Measurements from ENCODE around the gene NFIA. TPM values are rescaled to one million over a fixed set of nuclear protein-coding genes. Genes with fewer than 3 reads are reported as not detected.

Gene NFIA
- total RNA-seq, 1 experiment from 2014 or later, result 12.7 TPM

DNA sequence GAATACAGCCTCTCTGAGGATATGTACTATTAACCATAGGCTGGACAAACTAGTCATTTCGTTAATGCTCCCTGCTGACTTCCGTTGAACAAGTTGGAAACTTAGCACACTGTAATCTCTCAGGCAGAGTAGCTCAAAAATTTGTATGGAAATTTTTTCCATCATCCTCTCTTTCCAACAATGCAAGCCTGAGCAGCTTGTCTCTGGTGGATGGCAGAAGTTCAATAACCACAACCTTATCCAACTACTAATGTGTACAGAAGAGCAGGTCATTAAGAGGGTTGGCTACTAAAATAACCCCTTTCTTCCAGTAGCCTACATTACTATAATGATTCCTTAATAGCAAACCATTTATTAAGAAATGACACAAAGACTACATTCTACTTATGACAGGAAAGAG lies 262.3 kb downstream of the NFIA start:
- Histone ChIP-seq H3K4me1 (ENCODE audit: insufficient read depth, low read length) (0 out of 2 replicates have a peak, but pooled peaks cover 1% of the 10 kb centered on the region), H3K36me3 (ENCODE audit: low read depth, low read length) (0 out of 2 replicates have a peak, but pooled peaks cover 2% of the 10 kb centered on the region), H3K4me3 (ENCODE audit: low read length) (no peak overlapping the region), H3K9me3 (ENCODE audit: low read length) (no peaks in the 10 kb centered on the region), H3K79me2 (ENCODE audit: low read length) (no peaks in the 10 kb centered on the region), H3F3A (ENCODE audit: low read length, unreplicated experiment) (no peaks in the 10 kb centered on the region), H3K4me2 (ENCODE audit: low read length) (no peak overlapping the region), H4K20me1 (ENCODE audit: low read length) (no peaks in the 10 kb centered on the region), H3K27ac (ENCODE audit: low read length) (no peak overlapping the region), H3K27me3 (ENCODE audit: low read length) (no peaks in the 10 kb centered on the region), H3K9me2 (replicated peaks; ENCODE audit: low read length) (no peaks in the 10 kb centered on the region), H2AFZ (ENCODE audit: low read length) (no peak overlapping the region), H3K9ac (ENCODE audit: low read length) (no peak overlapping the region)
- ChIA-PET POLR2A (ENCODE audit: unreplicated experiment) (no interaction called here), CTCF (no interaction called here)
- intact Hi-C loops (cut with micrococcal nuclease), result no loop called here
- DNase-seq (no peak), ATAC-seq (no peak)
- TF ChIP-seq, protein P1, sequence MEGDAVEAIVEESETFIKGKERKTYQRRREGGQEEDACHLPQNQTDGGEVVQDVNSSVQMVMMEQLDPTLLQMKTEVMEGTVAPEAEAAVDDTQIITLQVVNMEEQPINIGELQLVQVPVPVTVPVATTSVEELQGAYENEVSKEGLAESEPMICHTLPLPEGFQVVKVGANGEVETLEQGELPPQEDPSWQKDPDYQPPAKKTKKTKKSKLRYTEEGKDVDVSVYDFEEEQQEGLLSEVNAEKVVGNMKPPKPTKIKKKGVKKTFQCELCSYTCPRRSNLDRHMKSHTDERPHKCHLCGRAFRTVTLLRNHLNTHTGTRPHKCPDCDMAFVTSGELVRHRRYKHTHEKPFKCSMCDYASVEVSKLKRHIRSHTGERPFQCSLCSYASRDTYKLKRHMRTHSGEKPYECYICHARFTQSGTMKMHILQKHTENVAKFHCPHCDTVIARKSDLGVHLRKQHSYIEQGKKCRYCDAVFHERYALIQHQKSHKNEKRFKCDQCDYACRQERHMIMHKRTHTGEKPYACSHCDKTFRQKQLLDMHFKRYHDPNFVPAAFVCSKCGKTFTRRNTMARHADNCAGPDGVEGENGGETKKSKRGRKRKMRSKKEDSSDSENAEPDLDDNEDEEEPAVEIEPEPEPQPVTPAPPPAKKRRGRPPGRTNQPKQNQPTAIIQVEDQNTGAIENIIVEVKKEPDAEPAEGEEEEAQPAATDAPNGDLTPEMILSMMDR (conservative IDR thresholded peaks at IDR 0.05; ENCODE audit: low read depth, low read length), result no peak
- TF ChIP-seq EZH2phosphoT487 (IDR thresholded peaks at IDR 0.05; ENCODE audit: borderline replicate concordance, low read length) (no peak), EZH2 (IDR thresholded peaks at IDR 0.05; ENCODE audit: low read length, unreplicated experiment) (no peak)
- no TSS peak for BruUV-seq (replicated peaks)

DNA sequence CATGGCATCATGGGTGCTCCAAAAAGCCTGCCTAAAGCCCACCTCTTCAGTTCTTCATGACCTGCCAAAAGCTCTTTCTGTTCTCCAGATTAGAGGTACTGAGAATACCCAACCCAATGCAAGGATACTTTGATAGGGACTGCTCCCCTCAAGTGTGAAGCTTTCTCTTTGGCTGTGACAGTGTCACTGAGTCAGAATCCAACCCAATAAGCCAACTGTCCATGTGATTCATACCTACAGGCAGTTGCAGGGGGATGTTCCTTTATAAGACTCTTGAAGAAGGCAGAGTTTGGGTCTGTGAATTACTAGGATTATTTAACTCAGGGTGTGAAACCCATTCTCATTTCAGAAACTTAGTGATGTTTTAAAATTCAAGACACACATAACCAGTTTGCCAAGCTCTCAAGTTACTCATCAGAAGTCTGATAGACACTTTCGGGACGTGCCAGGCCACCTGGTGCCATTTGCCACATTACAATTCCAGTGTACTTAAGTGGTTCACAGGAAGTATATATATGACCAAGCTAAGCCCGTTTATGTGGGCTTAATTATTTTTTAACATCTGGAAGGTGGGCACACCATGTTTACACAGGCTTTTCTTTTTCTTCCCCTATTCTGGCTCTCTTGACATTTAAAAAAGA lies 265.8 kb downstream of the NFIA start:
- POLR2A ChIA-PET (ENCODE audit: unreplicated experiment), result no interaction called here
- ATAC-seq (no peak), DNase-seq (peak; percentile 14)
- no peaks in the 10 kb centered on the region for H3K27me3 ChIP-seq (ENCODE audit: low read length)
- H4K20me1 ChIP-seq (ENCODE audit: low read length), result no peaks in the 10 kb centered on the region
- BruUV-seq (replicated peaks), result no TSS peak
- intact Hi-C loops (cut with micrococcal nuclease), result no loop called here
- H3K36me3 ChIP-seq (ENCODE audit: low read depth, low read length), result 0 out of 2 replicates have a peak, but pooled peaks cover 2% of the 10 kb centered on the region
- CTCF ChIA-PET, result no interaction called here
- no peak overlapping the region for H3K27ac ChIP-seq (ENCODE audit: low read length)
- H3K9ac ChIP-seq (ENCODE audit: low read length), result no peak overlapping the region
- no peaks in the 10 kb centered on the region for H3F3A ChIP-seq (ENCODE audit: low read length, unreplicated experiment)
- no peak overlapping the region for H3K4me3 ChIP-seq (ENCODE audit: low read length)
- no peaks in the 10 kb centered on the region for H3K9me3 ChIP-seq (ENCODE audit: low read length)
- no peaks in the 10 kb centered on the region for H3K79me2 ChIP-seq (ENCODE audit: low read length)
- no peak overlapping the region for H3K4me2 ChIP-seq (ENCODE audit: low read length)
- no peaks in the 10 kb centered on the region for H3K9me2 ChIP-seq (replicated peaks; ENCODE audit: low read length)
- H2AFZ ChIP-seq (ENCODE audit: low read length), result no peak overlapping the region
- TF ChIP-seq, protein P1 (conservative IDR thresholded peaks at IDR 0.05; ENCODE audit: low read depth, low read length), result no peak
- TF ChIP-seq EZH2phosphoT487 (IDR thresholded peaks at IDR 0.05; ENCODE audit: borderline replicate concordance, low read length) (no peak), EZH2 (IDR thresholded peaks at IDR 0.05; ENCODE audit: low read length, unreplicated experiment) (no peak)
- no peaks in the 10 kb centered on the region for H3K4me1 ChIP-seq (ENCODE audit: insufficient read depth, low read length)

DNA sequence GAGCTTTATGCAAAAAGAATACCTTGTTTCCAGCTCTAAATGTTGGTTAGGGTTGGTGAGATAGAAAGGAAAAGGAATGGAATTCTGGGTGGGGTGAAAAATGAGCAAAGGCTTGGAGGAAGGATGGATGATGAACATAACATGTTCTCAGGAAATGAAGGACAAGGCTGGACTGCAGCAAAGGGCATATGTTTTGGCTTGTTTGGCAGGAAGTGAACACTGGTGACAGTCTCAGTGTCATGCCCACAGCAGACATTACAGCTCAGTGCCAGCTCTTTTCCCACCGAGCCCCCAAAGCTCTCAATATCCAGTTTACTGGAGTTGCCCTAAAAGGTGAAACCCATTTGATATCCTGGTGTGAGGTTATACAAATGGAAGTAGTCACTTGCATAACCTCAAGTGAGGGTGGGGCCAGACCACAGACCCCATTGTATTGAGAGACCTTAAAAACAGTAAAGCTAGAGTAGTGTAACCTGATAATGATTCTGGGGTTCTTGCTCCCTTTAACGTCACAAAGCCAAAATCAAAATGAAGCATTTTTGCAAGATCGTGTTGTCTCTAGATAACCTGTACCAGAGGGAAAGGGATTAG lies 270.6 kb downstream of the NFIA start:
- no peaks in the 10 kb centered on the region for H3K4me1 ChIP-seq (ENCODE audit: insufficient read depth, low read length)
- no peak overlapping the region for H2AFZ ChIP-seq (ENCODE audit: low read length)
- no peaks in the 10 kb centered on the region for H4K20me1 ChIP-seq (ENCODE audit: low read length)
- POLR2A ChIA-PET (ENCODE audit: unreplicated experiment), result interaction anchor here (0.6 kb wide), 1 partner anchor 119 kb away, joined by 3 read pairs; no protein-coding TSS in a partner anchor
- TF ChIP-seq, protein P1 (conservative IDR thresholded peaks at IDR 0.05; ENCODE audit: low read depth, low read length), result no peak
- TF ChIP-seq EZH2phosphoT487 (IDR thresholded peaks at IDR 0.05; ENCODE audit: borderline replicate concordance, low read length), result no peak
- no peak for TF ChIP-seq EZH2 (IDR thresholded peaks at IDR 0.05; ENCODE audit: low read length, unreplicated experiment)
- no peaks in the 10 kb centered on the region for H3K27me3 ChIP-seq (ENCODE audit: low read length)
- H3F3A ChIP-seq (ENCODE audit: low read length, unreplicated experiment), result no peaks in the 10 kb centered on the region
- intact Hi-C loops (cut with micrococcal nuclease), result no loop called here
- CTCF ChIA-PET, result no interaction called here
- H3K36me3 ChIP-seq (ENCODE audit: low read depth, low read length), result 0 out of 2 replicates have a peak, but pooled peaks cover 2% of the 10 kb centered on the region
- ATAC-seq (no peak), DNase-seq (no peak)
- BruUV-seq (replicated peaks), result no TSS peak
- H3K4me3 ChIP-seq (ENCODE audit: low read length), result no peak overlapping the region
- no peaks in the 10 kb centered on the region for H3K79me2 ChIP-seq (ENCODE audit: low read length)
- H3K9ac ChIP-seq (ENCODE audit: low read length), result no peak overlapping the region
- no peak overlapping the region for H3K4me2 ChIP-seq (ENCODE audit: low read length)
- H3K27ac ChIP-seq (ENCODE audit: low read length), result no peak overlapping the region
- no peaks in the 10 kb centered on the region for H3K9me2 ChIP-seq (replicated peaks; ENCODE audit: low read length)
- H3K9me3 ChIP-seq (ENCODE audit: low read length), result no peaks in the 10 kb centered on the region

All from PC-3 (cell line).